CD4-positive, alpha-beta T cell treated with Interleukin-6 at 100 ng/mL for 8 hours (primary cell): ENCODE results near the gene FRG2B.
"Not testable (repeated sequence)": the region's sequence is repeated elsewhere in the genome, so short reads cannot be mapped to it uniquely, and the experiment has no call there.

Source experiments
- DNase-seq: peaks from one replicate; pipeline ENCODE4 v3.0.0-alpha.2; 2020; ENCODE audit warnings: mixed read lengths, low spot score

FRG2B gene

GRCh38 chr10:133626695-133627094 lies at the start of gene FRG2B:
FRG2B (minus strand) TSS chr10:133626795; CDS start chr10:133626742, 53 bp downstream.
- not testable (repeated sequence) for DNase-seq

GRCh38 chr10:133667446-133667845 lies 40.9 kb upstream of the FRG2B start:
- DNase-seq = not testable (repeated sequence)

GRCh38 chr10:133663544-133664160 lies 37.1 kb upstream of the FRG2B start:
- DNase-seq = not testable (repeated sequence)

GRCh38 chr10:133661122-133661521 lies 34.5 kb upstream of the FRG2B start:
- DNase-seq = not testable (repeated sequence)

GRCh38 chr10:133660516-133660915 lies 33.9 kb upstream of the FRG2B start:
- DNase-seq = not testable (repeated sequence)

- not testable (repeated sequence) for DNase-seq
These were observed 30.7 kb upstream of the FRG2B start for GRCh38 chr10:133657276-133657675.

- DNase-seq = not testable (repeated sequence)
These were observed 22.4 kb upstream of the FRG2B start for GRCh38 chr10:133648872-133649455.

- DNase-seq = not testable (repeated sequence)
These were observed 20.6 kb upstream of the FRG2B start for GRCh38 chr10:133647075-133647748.

- not testable (repeated sequence) for DNase-seq
These were observed 11.2 kb upstream of the FRG2B start for GRCh38 chr10:133637846-133638235.

- not testable (repeated sequence) for DNase-seq
These were observed 10.7 kb upstream of the FRG2B start for GRCh38 chr10:133637202-133637845.

- DNase-seq = not testable (repeated sequence)
These were observed 4.2 kb upstream of the FRG2B start for GRCh38 chr10:133630723-133631249.

- DNase-seq = not testable (repeated sequence)
These were observed 4.1 kb downstream of the FRG2B start for GRCh38 chr10:133622544-133622943.

GRCh38 chr10:133618851-133619250 lies 7.7 kb downstream of the FRG2B start:
- DNase-seq = no peak

GRCh38 chr10:133617196-133617595 lies 9.4 kb downstream of the FRG2B start:
- no peak for DNase-seq

GRCh38 chr10:133616371-133617130 lies 10.0 kb downstream of the FRG2B start:
- no peak for DNase-seq

GRCh38 chr10:133614830-133615580 lies 11.6 kb downstream of the FRG2B start:
- DNase-seq = no peak

- no peak for DNase-seq
These were observed 12.9 kb downstream of the FRG2B start for GRCh38 chr10:133613699-133614098.

GRCh38 chr10:133611079-133611478 lies 15.5 kb downstream of the FRG2B start:
- no peak for DNase-seq

- DNase-seq = no peak
These were observed 17.7 kb downstream of the FRG2B start for GRCh38 chr10:133608855-133609254.

GRCh38 chr10:133603434-133603833 lies 23.2 kb downstream of the FRG2B start:
- DNase-seq = not testable (repeated sequence)

GRCh38 chr10:133600657-133601056 lies 25.9 kb downstream of the FRG2B start:
- no peak for DNase-seq
